HUES6 (cell line): Measurements from ENCODE around the gene OR8B2.
"Not testable (repeated sequence)": the region's sequence is repeated elsewhere in the genome, so short reads cannot be mapped to it uniquely, and the experiment has no call there.

ENCODE experiments used
- H3K27ac ChIP-seq: 2 replicates; pipeline ENCODE4 v1.7.0; 2013; ENCODE audit warnings: low read depth, mild to moderate bottlenecking, low read length, inconsistent platforms
- H3K27me3 ChIP-seq: 2 replicates; pipeline ENCODE4 v1.6.1; 2013; ENCODE audit warnings: low read length; ENCODE audit not compliant: control insufficient read depth, insufficient read depth
- H3K36me3 ChIP-seq: 2 replicates; pipeline ENCODE4 v1.6.1; 2013; ENCODE audit warnings: low read length; ENCODE audit not compliant: control insufficient read depth, insufficient read depth
- H3K4me1 ChIP-seq: 2 replicates; pipeline ENCODE4 v1.6.1; 2013; ENCODE audit warnings: low read length; ENCODE audit not compliant: control insufficient read depth, insufficient read depth
- H3K4me3 ChIP-seq: 2 replicates; pipeline ENCODE4 v1.5.1; 2013; ENCODE audit warnings: low read depth, low read length
- H3K9ac ChIP-seq: one replicate; pipeline ENCODE4 v1.6.1; 2013; ENCODE audit warnings: mild to moderate bottlenecking, low read length
- H3K9me3 ChIP-seq: 2 replicates; pipeline ENCODE4 v1.6.1; 2013; ENCODE audit warnings: low read depth, low read length; ENCODE audit not compliant: control insufficient read depth, insufficient read depth

Gene OR8B2

DNA sequence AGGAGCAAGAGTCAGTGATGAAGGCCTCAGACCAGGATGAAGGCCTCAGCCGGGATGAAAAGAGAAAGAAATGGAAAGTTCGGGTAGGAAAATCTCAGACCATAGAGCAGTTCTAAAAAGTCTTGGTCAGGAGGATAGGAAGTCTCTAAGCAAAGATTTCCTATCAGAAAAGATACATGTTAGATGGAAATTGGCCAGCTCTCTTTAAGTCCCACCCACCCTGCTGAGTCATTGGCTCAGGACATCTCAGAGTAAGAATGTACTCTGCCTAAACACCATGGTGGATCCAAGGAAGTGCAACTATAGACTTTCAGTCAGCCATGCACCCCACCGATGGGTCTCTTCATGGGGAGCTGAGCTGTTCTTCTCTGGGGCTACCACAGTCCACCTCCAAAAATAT, 10.1 kb upstream of the OR8B2 start:
- Histone ChIP-seq H3K9me3 (no peaks in the 10 kb centered on the region), H3K27ac (no peak overlapping the region), H3K4me3 (no peak overlapping the region), H3K27me3 (no peaks in the 10 kb centered on the region), H3K36me3 (no peaks in the 10 kb centered on the region), H3K4me1 (no peaks in the 10 kb centered on the region), H3K9ac (no peak overlapping the region)

DNA sequence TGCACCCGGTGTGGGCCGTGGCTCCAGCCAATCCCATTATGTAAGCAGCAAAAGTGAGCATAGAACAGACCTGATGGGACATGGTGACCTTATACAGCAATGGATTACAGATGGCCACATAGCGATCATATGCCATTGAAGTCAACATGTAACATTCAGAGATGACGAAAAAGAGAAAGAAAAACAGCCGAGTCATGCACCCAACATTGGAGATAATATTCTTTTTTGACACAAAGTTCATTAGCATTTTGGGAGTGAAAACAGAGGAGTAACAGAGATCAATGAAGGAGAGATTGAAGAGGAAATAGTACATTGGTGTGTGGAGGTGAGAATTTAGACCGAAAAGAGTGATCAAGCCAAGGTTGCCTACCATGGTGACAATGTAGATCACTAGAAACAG, 1.4 kb downstream of the OR8B2 start:
- H3K9me3 ChIP-seq, H3K9ac ChIP-seq, H3K27ac ChIP-seq, H3K27me3 ChIP-seq, H3K4me1 ChIP-seq, H3K36me3 ChIP-seq, H3K4me3 ChIP-seq: not testable (repeated sequence)

DNA sequence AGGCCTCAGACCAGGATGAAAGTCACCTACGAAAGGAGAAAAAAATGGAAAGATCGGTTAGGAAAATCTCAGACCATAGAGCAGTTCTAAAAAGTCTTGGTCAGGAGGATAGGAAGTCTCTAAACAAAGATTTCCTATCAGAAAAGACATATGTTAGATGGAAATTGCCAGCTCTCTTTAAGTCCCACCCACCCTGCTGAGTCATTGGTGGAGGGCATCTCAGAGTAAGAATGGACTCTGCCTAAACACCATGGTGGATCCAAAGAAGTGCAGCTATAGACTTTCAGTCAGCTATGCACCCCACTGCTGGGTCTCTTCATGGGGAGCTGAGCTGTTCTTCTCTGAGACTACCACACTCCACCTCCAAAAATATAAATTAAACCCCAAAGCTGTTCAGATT, 3.7 kb downstream of the OR8B2 start:
- Histone ChIP-seq H3K27me3 (no peaks in the 10 kb centered on the region), H3K4me1 (no peaks in the 10 kb centered on the region), H3K9ac (no peak overlapping the region), H3K9me3 (no peaks in the 10 kb centered on the region), H3K27ac (no peak overlapping the region), H3K36me3 (no peaks in the 10 kb centered on the region), H3K4me3 (no peak overlapping the region)

DNA sequence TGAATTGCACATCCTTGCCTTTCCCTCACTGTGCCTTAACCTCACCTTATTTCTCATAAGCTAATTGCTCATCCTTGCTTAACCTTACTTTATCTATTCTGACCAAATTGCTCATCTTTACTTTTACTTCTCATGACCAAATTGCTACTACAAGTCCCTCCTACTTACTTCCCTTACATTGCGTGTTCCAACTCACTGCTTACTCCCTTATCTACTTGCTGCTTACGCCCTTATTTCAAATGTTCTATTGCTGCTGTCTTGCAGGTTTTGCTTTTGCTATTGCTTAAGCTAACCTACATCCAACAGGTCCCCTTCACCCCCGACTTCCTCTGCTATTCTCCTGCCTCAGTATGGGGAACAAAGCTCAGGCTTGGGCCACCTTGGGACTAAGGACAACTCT, 8.0 kb downstream of the OR8B2 start:
- Histone ChIP-seq H3K9me3 (peaks cover 5% of the 10 kb centered on the region; the same call in 1 of the 2 replicates), H3K4me1 (no peaks in the 10 kb centered on the region), H3K27ac (no peak overlapping the region), H3K36me3 (no peaks in the 10 kb centered on the region), H3K4me3 (no peak overlapping the region), H3K9ac (no peak overlapping the region), H3K27me3 (no peaks in the 10 kb centered on the region)

DNA sequence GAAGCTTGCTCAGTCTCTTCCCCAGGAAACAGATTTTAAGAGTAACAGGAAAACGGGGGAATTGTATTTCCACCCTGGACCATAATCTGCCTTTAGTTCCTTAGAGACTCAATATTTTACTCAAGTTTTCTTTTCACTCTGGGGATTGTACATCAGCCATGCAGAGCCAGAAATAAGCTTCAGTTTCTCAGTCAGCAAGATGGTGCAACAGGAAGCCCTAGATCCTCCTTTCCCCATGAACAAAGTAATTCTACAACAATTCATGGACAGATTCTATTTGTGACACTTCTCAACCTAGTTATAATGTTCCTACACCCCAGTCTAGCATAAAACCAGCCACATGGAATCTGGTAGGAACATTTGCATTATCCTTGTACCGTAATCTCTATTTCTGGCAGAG, 24.7 kb downstream of the OR8B2 start:
- Histone ChIP-seq H3K36me3 (no peaks in the 10 kb centered on the region), H3K4me3 (no peak overlapping the region), H3K4me1 (no peaks in the 10 kb centered on the region)

DNA sequence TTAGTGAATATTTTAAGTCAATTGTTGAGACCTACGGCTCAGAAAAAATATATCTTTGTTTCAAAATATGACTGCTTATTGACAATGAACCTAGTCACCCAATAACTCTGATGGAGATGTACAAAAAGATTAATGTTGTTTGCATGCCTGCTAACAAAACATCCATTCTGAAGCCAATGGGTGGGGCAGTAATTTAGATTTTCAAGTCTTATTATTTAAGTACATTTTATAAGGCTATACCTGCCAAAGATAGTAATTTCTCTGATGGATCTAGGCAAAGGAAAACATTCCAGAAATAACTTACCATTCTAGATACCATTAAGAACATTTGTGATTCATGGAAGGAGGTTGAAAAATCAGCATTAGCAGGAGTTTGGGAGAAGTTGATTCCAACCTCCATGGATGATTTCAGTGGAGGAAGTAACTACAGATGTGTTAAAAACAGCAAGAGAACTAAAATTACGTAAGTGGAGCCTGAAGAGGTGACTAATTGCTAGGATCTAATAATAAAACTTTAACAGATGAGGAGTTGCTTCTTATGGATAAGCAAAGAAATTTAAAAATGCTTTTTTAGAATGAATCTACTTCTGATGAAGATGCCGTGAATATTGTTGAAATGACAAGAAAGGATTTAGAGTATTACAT, 37.9 kb downstream of the OR8B2 start:
- no peaks in the 10 kb centered on the region for H3K36me3 ChIP-seq
- H3K9me3 ChIP-seq = no peaks in the 10 kb centered on the region
- no peak overlapping the region for H3K4me3 ChIP-seq
- H3K9ac ChIP-seq = no peak overlapping the region
- no peak overlapping the region for H3K27ac ChIP-seq
- no peaks in the 10 kb centered on the region for H3K27me3 ChIP-seq
- no peaks in the 10 kb centered on the region for H3K4me1 ChIP-seq

More for the DNA sequence above, 24.7 kb downstream of the OR8B2 start:
- H3K9ac ChIP-seq = no peak overlapping the region
- H3K9me3 ChIP-seq = no peaks in the 10 kb centered on the region
- no peak overlapping the region for H3K27ac ChIP-seq
- no peaks in the 10 kb centered on the region for H3K27me3 ChIP-seq

DNA sequence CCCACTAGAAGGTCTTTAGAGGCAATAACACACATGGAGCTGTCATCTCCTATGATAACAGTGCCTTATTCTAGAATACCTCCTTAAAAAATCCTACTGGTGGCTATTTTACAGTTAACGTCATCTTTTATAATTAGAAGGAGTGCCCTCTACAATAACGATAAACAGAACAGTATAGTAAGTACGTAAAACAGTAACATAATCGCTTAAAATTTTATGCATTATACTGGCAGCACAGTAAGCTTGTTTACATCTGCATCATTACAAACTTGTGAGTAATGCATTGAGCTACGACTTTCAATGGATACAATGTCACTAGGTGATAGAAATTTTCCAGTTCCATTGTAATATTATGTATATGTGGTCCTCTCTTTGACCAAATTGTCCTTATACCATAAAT, 40.0 kb downstream of the OR8B2 start:
- H3K36me3 ChIP-seq = no peaks in the 10 kb centered on the region
- no peak overlapping the region for H3K27ac ChIP-seq
- no peak overlapping the region for H3K4me3 ChIP-seq
- no peak overlapping the region for H3K9ac ChIP-seq
- no peaks in the 10 kb centered on the region for H3K27me3 ChIP-seq
- no peaks in the 10 kb centered on the region for H3K4me1 ChIP-seq
- H3K9me3 ChIP-seq = no peaks in the 10 kb centered on the region

DNA sequence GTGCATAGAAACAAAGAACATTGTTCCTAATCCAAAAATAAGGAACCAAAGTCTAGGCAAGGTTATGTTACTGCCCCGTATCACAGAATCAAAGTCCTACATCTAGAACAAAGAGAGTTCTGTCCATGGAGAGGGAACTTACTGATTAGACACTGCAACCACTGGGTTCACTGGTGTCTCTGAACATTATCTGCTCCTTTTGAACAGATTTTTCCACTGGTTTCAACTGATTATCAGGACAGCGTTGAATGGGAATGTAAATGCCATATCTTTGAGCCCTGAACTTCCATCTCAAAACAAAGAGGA, 44.2 kb downstream of the OR8B2 start:
- Histone ChIP-seq H3K9me3 (no peaks in the 10 kb centered on the region), H3K27ac (no peak overlapping the region), H3K4me1 (no peaks in the 10 kb centered on the region), H3K27me3 (no peaks in the 10 kb centered on the region), H3K9ac (no peak overlapping the region), H3K4me3 (no peak overlapping the region), H3K36me3 (no peaks in the 10 kb centered on the region)

DNA sequence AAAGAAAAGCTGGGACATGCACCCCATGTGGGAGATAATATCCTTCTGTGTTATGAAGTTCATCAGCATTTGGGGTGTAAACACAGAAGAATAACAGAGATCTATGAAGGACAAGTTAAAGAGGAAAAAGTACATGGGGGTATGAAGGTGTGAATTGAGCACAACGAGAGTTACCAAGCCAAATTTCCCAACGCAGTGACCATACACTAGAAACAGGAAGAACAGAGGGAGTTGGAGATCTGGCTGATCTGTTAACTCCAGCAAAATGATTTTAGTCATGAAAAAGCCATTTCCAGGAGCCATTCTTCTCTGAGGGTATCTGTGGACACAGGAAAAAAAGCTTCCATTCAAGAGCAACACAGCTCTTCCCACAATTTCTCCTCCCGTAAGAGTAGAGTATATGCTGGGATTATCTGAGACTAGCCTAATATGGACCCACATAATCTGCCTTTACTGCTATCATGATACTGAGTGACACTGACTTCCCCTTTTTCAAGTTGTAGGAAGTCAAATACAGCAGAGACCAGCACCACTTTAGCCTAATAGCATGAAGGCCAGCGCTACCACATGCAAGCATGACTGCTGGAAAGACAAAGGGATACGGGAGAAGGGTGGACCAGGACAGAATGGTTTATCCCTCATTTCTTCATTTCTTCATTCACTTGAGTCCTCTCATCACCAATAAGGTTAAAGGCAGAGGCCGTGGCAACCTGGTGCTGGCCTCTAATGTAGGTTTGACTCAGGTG, 44.7 kb downstream of the OR8B2 start:
- Histone ChIP-seq H3K9me3 (no peaks in the 10 kb centered on the region), H3K36me3 (no peaks in the 10 kb centered on the region), H3K27me3 (no peaks in the 10 kb centered on the region), H3K4me1 (no peaks in the 10 kb centered on the region), H3K27ac (no peak overlapping the region), H3K4me3 (no peak overlapping the region), H3K9ac (no peak overlapping the region)
